H1 (cell line): Measurements from ENCODE around the gene SERTAD2. TPM values are rescaled to one million over a fixed set of nuclear protein-coding genes. Genes with fewer than 3 reads are reported as not detected.

ENCODE experiments used
- CHD7 ChIP-seq: fragments of 300-600 bp; sonication (generic); IDR thresholded peaks from 2 replicates; pipeline ENCODE4 v1.7.1; 2012; ENCODE audit warnings: low read length, moderate library complexity, mild to moderate bottlenecking, inconsistent platforms; ENCODE audit not compliant: insufficient replicate concordance
- polyA plus RNA-seq, 7 experiments: library from polyadenylated mRNA; depleted of rRNA in 3 of 7; stranded (reverse) in 5 of 7; unstranded in 2 of 7; fragments of >200 nt in 5 of 7; fragments of 200-250 nt in 2 of 7; gene quantifications; 1 replicate in 5 of 7; 2 replicates in 1 of 7; 4 replicates in 1 of 7; pipeline versions ENCODE4 v1.2.1 to v1.2.3, GENCODE V29; 2011 to 2013; ENCODE audit warnings: missing spikeins in 2 of 7, mixed read lengths in 2 of 7
- total RNA-seq: library from RNA; stranded (reverse); fragmentation: NEBNext Ultra II Directional; extraction: Animal tissue kit (Norgen Biotek cat#: 25700); gene quantifications from 2 replicates; pipeline ENCODE4 v1.2.1, GENCODE V29; 2021

SERTAD2 gene
- total and polyA plus RNA-seq, 2 of the 8 experiments (the other 6 are each of a cell fraction or from before 2014, with no cell fraction given), result 2.9 to 4.5 TPM

GRCh38 chr2:64605991-64606478, 47.7 kb downstream of the SERTAD2 start (continued):
- no peak for TF ChIP-seq CHD7
- TF ChIP-seq, all 59 proteins: peak for 0
